Medulla oblongata (tissue), 1 donor: ENCODE measurements around the gene KRTAP10-8.
"Not testable (repeated sequence)": the region's sequence is repeated elsewhere in the genome, so short reads cannot be mapped to it uniquely, and the experiment has no call there.

Experiments
- DNase-seq: peaks from one replicate; pipeline ENCODE4 v3.0.0-alpha.2; 2015; ENCODE audit errors: extremely low spot score

KRTAP10-8 gene

DNA sequence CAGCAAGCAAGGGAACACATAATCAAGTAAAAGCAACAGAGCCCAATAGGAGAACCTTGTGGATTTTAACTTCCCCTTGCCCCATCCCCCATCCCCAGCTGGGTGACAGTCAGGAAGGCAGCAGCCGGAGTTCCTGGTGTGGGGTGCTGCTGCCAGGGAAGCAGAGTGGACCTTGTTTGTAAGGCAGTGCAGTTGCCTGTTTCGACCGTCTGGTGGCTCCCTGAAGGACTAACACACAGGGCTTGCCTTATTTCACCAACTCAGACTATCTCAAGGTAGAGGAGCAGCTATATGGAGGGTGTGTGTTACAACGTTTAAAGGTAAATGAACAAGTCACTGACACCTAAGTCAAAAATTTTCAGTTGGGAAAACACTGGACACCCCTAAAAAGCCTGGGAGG, 6.6 kb downstream of the KRTAP10-8 start:
- peak; percentile 11 for DNase-seq

DNA sequence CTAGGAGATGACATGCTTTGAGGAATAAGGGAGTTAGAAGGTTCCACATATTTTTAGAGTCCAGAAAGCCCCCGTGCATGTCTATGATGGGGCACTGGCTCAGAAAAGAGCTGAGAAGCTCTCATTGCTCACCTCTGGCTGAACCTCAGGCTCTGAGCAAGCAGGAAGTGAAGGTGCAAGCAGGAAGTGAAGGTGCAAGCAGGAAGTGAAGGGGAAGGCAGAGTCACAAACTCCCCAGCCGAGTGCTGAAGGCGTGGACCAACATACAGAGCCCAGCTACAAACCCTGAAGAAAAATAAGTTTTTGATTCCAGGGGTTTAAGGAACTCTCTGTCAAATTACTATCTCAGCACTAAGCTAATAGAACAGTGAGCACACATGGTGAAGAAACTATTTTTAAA, 7.0 kb downstream of the KRTAP10-8 start:
- no peak for DNase-seq

DNA sequence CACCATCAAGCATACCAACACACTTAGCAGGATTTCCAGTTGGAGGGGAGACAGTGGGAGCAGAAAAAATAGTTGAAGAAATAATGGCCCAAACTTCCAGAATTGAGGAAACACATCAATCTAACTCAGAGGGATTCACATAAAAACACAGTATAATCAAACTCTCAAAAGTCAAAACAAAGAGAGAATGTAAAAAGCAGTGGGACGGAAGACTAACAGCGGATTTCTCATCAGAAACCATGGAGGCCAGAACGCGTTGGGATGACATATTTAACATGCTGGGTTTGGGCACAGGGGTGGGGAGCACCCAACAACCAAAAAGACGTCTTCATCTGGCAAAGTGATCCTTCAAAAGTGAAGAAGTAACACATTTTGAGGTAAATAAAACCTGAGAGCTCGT, 8.0 kb downstream of the KRTAP10-8 start:
- no peak for DNase-seq

DNA sequence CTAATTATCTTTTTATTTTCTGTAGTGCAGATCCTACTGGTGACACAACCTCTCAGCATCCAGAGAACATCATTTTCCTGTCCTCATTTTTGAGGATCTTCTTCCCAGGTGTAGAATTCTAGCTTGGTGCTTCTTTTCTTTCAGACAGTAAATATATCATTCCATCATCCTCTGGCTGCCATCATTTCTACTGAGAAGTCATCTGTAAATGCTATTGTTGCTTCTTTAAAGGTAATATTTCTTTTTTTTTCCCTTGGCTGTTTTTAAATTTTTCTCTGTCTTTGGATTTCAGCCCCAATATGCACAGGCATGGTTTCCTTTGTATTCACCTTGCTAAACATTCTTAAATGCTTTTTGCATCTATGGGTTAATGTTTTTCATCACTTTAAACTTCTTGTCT, 11.7 kb downstream of the KRTAP10-8 start:
- no peak for DNase-seq

DNA sequence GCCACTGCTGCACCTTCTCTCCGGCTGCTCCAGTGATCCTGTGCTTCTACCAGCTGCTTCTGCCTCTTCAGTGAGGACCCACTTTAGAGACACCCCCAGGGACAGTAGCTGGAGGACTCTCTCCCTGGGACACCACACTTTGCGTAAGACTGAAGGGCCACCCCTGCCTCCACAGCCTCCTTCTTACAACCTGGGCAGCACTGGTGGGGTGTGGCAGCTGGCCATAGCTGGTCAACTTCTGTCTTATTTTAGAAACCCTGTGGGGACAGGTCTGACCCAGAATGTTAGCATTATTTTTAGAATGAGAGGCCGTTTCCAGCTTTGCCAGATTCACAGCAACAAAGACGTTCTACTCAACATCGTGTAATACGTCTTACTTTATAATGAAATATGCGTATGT, 13.9 kb downstream of the KRTAP10-8 start:
- no peak for DNase-seq

- no peak for DNase-seq
These were observed 14.4 kb downstream of the KRTAP10-8 start for GRCh38 chr21:44626262-44626661.

DNA sequence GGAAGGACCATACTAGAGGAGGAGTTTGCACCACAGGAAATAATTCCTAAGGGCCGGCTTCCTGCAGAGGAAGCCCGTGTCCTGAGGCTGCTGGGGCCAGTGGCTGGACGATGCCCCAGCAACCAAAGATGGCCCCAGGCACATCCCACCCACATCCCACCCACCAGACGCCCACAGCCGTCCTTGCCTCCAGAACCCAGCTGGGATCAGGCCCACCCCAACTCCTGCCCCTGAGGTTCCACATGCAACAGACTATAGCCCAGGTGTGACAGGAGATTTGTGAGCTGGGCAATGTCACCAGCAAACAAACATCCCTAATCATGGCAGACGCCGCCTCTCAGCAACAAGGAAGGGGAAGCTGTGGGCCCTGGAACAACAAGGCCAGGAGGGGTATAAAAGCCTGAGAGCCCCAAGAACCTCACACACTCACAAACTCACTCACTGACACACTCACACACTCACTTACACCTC, 14.8 kb downstream of the KRTAP10-8 start, which contains the start of gene KRTAP10-9:
TSS of gene KRTAP10-9 (plus strand) at position 421 of the 471 bp plus-strand sequence. CDS start 79 bp downstream, outside the sequence.
- no peak for DNase-seq

DNA sequence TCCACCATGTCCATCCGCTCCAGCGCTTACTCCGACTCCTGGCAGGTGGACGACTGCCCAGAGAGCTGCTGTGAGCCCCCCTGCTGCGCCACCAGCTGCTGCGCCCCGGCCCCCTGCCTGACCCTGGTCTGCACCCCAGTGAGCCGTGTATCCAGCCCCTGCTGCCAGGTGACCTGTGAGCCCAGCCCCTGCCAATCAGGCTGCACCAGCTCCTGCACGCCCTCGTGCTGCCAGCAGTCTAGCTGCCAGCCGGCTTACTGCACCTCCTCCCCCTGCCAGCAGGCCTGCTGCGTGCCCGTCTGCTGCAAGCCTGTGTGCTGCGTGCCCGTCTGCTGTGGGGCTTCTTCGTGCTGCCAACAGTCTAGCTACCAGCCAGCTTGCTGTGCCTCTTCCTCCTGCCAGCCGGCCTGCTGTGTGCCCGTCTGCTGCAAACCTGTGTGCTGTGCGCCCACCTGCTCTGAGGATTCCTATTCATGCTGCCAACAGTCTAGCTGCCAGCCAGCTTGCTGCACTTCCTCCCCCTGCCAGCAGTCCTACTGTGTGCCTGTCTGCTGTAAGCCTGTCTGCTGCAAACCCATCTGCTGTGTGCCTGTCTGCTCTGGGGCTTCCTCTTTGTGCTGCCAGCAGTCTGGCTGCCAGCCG, 15.4 kb downstream of the KRTAP10-8 start:
- DNase-seq = not testable (repeated sequence)

DNA sequence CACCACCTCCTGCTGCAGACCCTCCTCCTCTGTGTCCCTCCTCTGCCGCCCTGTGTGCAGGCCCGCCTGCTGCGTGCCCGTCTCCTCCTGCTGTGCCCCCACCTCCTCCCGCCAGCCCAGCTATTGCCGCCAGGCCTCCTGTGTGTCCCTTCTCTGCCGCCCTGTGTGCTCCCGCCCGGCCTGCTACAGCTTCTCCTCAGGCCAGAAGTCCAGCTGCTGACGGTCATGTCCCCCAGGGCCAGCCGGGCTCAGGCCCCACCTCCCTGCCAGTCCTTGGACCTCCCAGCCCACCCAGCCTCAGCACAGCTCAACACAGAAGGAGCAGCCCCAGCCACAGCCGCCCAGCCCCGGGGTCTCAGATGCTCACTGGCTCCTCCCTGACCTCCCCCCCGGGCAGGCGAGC, 16.0 kb downstream of the KRTAP10-8 start:
- DNase-seq = not testable (repeated sequence)

- no peak for DNase-seq
These were observed 17.0 kb downstream of the KRTAP10-8 start for GRCh38 chr21:44628707-44629391.

- no peak for DNase-seq
These were observed 18.6 kb downstream of the KRTAP10-8 start for GRCh38 chr21:44630440-44630839.

GRCh38 chr21:44632067-44632466, 20.2 kb downstream of the KRTAP10-8 start:
- no peak for DNase-seq

GRCh38 chr21:44636209-44637017, 24.5 kb downstream of the KRTAP10-8 start:
- no peak for DNase-seq

- DNase-seq = no peak
These were observed 25.4 kb downstream of the KRTAP10-8 start, which contains the start of gene KRTAP10-10 for GRCh38 chr21:44637018-44637850. KRTAP10-10 (plus strand) TSS chr21:44637356; CDS start chr21:44637418, 62 bp downstream.

DNA sequence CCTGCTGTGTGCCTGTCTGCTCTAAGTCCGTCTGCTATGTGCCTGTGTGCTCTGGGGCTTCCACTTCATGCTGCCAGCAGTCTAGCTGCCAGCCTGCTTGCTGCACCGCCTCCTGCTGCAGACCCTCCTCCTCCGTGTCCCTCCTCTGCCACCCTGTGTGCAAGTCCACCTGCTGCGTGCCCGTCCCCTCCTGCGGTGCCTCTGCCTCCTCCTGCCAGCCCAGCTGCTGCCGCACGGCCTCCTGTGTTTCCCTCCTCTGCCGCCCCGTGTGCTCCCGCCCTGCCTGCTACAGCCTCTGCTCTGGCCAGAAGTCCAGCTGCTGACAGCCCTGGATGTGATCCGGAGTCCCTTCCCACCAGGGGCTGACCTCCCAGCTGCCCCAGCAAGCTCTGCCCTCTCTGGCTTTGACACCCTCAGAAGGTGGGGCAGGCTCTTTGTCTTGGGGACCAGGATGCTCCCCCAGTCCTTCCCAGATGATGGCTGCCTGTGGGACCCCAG, 26.0 kb downstream of the KRTAP10-8 start:
- not testable (repeated sequence) for DNase-seq

DNA sequence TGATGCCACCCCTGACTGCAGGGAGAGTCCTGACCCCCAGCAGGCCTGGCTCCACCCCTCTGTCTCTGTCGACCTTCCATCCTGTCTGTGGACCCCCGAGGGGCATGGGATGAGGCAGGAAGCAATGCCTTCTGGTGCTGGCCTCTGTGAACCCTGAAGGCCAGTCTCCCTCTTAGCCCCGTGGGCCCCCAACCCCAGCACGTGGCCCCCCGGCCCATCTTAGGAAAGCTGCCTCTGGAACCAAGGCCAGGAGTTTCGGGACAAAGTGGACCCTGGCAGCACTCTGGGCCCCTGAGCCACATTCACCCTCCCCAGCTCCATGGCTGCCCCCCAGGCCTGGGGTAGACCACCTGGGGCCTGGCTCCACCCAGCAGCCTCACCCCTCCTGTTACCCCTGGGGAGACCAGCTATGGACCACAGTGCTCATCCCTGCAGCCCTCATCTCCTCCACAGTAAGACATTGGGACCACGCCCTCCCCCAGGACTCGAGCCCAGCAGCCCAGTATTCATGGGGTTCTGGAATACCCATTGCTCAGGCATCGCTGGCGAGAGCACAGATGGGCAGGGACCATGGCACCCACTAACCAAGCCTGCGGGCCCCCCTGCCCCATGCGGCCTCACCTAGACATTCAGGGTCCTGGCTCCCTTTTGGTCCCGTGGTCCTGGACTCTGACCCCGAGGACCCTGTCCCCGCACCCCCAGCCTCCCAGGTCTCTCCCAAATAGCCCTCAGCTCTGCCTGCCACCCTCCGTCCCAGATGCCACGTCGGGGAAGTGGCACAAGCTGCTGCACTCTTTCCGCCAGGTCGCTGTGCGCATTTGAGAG, 26.8 kb downstream of the KRTAP10-8 start:
- not testable (repeated sequence) for DNase-seq

GRCh38 chr21:44639331-44639655, 27.4 kb downstream of the KRTAP10-8 start:
- DNase-seq = no peak

DNA sequence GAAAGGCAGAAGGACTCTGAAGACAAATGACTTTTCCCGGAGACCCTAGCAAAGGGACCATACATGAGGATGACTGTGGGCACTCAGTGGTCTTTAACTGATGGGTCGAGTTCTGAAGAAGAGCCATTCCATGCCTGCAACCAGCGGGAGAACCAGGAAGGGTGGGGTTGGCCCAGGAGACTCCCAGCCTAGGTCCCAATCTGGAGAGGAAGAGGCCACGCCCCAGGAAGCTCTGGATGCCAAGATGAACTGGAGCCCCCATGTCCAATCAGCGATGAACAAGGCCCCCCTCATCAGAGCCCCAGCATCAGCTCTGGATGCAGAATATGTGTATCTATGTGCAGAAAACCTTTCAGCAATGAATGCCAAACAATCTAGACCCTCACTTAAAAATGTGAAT, 28.9 kb downstream of the KRTAP10-8 start:
- no peak for DNase-seq

- no peak for DNase-seq
These were observed 31.9 kb downstream of the KRTAP10-8 start for GRCh38 chr21:44643741-44644310.

DNA sequence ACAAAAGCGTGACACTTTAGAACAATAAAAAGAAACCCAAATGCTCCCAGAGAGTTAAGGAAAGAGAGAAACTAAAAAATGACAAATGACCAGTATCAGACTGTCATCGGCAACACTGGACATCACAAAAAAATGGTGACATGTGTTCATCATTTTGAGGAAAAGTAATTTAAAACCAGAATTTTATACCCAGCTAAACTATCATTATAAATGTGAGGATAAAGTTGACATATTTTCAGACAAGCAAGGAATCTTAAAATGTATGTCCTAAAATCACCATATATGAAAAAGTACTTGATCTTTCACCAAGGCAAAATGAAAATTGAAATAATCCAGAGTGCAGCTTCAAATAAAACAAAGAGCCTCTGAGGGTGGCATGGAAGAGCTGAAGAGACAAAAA, 33.0 kb downstream of the KRTAP10-8 start:
- DNase-seq = no peak
